OCI-M1 (cell line): Measurements from ENCODE around the gene TREML2.

ENCODE experiments used
- DNase-seq: peaks from one replicate; lab custom pipeline; 2025; lab: John Stamatoyannopoulos, UW

Gene TREML2

DNA sequence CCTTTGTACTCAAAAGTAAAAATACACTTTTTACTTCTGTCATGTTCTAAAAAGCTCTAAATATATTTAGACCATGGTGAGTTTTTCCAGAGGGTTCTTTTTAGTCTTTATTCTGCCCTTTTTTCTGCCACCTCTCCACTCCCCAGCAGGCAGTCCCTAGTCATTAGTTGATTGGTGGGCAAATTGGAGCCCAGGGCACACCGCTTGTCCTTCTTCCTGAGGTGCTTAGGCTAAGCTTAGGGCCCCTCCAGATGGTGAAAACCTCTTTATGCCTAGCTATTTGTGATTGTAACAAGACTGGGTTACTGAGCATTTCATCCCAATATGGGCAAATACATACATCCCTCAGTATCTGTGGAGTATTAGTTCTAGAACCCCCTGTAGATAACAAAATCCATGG, 53.0 kb downstream of the TREML2 start:
- DNase-seq, result no peak
